Ishikawa (cell line): ENCODE data around the gene RMDN3.

Experiments
- CEBPB ChIP-seq: IDR thresholded peaks from 2 replicates; pipeline ENCODE4 v1.6.1; 2012
- CREB1 ChIP-seq: IDR thresholded peaks from 2 replicates; pipeline ENCODE4 v1.6.1; 2012; ENCODE audit warnings: low read depth
- EP300 ChIP-seq: IDR thresholded peaks from 2 replicates; pipeline ENCODE4 v1.6.1; 2012; ENCODE audit warnings: borderline replicate concordance
- MAX ChIP-seq: IDR thresholded peaks from 2 replicates; pipeline ENCODE4 v1.6.1; 2012
- NFIC ChIP-seq: IDR thresholded peaks from 2 replicates; pipeline ENCODE4 v1.6.1; 2012
- RAD21 ChIP-seq: IDR thresholded peaks from 2 replicates; pipeline ENCODE4 v1.6.1; 2012; ENCODE audit warnings: low read depth
- TAF1 ChIP-seq: IDR thresholded peaks from 2 replicates; pipeline ENCODE4 v1.6.1; 2012; ENCODE audit warnings: low read depth, mild to moderate bottlenecking
- TEAD4 ChIP-seq: IDR thresholded peaks from 2 replicates; pipeline ENCODE4 v1.6.1; 2012
- YY1 ChIP-seq: IDR thresholded peaks from 2 replicates; pipeline ENCODE4 v1.6.1; 2012; ENCODE audit warnings: low read depth
- ZBTB7A ChIP-seq: IDR thresholded peaks from 2 replicates; pipeline ENCODE4 v1.6.1; 2012; ENCODE audit warnings: low read depth
- TF ChIP-seq, protein P1 (sequence below): IDR thresholded peaks from 2 replicates; pipeline ENCODE4 v1.6.1; 2012
- TF ChIP-seq, protein P2 (sequence below): IDR thresholded peaks from 2 replicates; pipeline ENCODE4 v1.6.1; 2012; ENCODE audit warnings: low read depth, mild to moderate bottlenecking

- TF ChIP-seq NFIC (no peak), TEAD4 (no peak), EP300 (no peak), YY1 (no peak), CREB1 (no peak), RAD21 (no peak), CEBPB (no peak), TAF1 (no peak), ZBTB7A (no peak), MAX (no peak)
- TF ChIP-seq, protein P1, sequence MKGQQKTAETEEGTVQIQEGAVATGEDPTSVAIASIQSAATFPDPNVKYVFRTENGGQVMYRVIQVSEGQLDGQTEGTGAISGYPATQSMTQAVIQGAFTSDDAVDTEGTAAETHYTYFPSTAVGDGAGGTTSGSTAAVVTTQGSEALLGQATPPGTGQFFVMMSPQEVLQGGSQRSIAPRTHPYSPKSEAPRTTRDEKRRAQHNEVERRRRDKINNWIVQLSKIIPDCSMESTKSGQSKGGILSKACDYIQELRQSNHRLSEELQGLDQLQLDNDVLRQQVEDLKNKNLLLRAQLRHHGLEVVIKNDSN: no peak
- TF ChIP-seq, protein P2, sequence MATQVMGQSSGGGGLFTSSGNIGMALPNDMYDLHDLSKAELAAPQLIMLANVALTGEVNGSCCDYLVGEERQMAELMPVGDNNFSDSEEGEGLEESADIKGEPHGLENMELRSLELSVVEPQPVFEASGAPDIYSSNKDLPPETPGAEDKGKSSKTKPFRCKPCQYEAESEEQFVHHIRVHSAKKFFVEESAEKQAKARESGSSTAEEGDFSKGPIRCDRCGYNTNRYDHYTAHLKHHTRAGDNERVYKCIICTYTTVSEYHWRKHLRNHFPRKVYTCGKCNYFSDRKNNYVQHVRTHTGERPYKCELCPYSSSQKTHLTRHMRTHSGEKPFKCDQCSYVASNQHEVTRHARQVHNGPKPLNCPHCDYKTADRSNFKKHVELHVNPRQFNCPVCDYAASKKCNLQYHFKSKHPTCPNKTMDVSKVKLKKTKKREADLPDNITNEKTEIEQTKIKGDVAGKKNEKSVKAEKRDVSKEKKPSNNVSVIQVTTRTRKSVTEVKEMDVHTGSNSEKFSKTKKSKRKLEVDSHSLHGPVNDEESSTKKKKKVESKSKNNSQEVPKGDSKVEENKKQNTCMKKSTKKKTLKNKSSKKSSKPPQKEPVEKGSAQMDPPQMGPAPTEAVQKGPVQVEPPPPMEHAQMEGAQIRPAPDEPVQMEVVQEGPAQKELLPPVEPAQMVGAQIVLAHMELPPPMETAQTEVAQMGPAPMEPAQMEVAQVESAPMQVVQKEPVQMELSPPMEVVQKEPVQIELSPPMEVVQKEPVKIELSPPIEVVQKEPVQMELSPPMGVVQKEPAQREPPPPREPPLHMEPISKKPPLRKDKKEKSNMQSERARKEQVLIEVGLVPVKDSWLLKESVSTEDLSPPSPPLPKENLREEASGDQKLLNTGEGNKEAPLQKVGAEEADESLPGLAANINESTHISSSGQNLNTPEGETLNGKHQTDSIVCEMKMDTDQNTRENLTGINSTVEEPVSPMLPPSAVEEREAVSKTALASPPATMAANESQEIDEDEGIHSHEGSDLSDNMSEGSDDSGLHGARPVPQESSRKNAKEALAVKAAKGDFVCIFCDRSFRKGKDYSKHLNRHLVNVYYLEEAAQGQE: no peak
These were observed 32.1 kb downstream of the RMDN3 start for GRCh38 chr15:40722934-40723333.
